Fibroblast of lung (primary cell): Measurements from ENCODE around the gene MARK3. TPM values are rescaled to one million over a fixed set of nuclear protein-coding genes. Genes with fewer than 3 reads are reported as not detected.

ENCODE experiments used
- DNase-seq, 2 donors: peaks; one replicate each; pipeline versions ENCODE4 v3.0.0 to v3.0.0-alpha.2; 2010; ENCODE audit warnings: low read depth in 2 of 2
- H2AFZ ChIP-seq: 2 replicates; pipeline ENCODE4 v1.5.1; 2012; ENCODE audit warnings: low read length, control low read depth, inconsistent platforms
- H3K27ac ChIP-seq: 2 replicates; pipeline ENCODE4 v1.5.1; 2011; ENCODE audit warnings: low read length, control low read depth; ENCODE audit not compliant: insufficient read depth
- H3K27me3 ChIP-seq: 2 replicates; pipeline ENCODE4 v1.5.1; 2011; ENCODE audit warnings: mild to moderate bottlenecking, low read length; ENCODE audit not compliant: control insufficient read depth, insufficient read depth
- H3K36me3 ChIP-seq: 2 replicates; pipeline ENCODE4 v1.5.1; 2011; ENCODE audit warnings: low read length; ENCODE audit not compliant: control insufficient read depth, insufficient read depth
- H3K4me1 ChIP-seq: 2 replicates; pipeline ENCODE4 v1.5.1; 2011; ENCODE audit warnings: low read length; ENCODE audit not compliant: control insufficient read depth, insufficient read depth; ENCODE audit errors: extremely low read depth
- H3K4me2 ChIP-seq: 2 replicates; pipeline ENCODE4 v1.5.1; 2011; ENCODE audit warnings: low read length, control low read depth; ENCODE audit not compliant: insufficient read depth; ENCODE audit errors: extremely low read depth
- H3K4me3 ChIP-seq, 4 experiments: fragments of 200-600 bp in 1 of 4; sonication (generic) in 1 of 4; replicated peaks in 1 of 4; 2 replicates each; pipeline ENCODE4 v1.5.1; 2011 to 2016; ENCODE audit warnings: low read length in 4 of 4, low read depth in 3 of 4, mild to moderate bottlenecking in 3 of 4, control low read depth in 2 of 4, inconsistent platforms in 1 of 4, mixed read lengths in 1 of 4; ENCODE audit not compliant: insufficient read depth in 1 of 4; ENCODE audit errors: control extremely low read depth in 1 of 4
- H3K79me2 ChIP-seq: 2 replicates; pipeline ENCODE4 v1.5.1; 2012; ENCODE audit warnings: mild to moderate bottlenecking, low read length, inconsistent platforms; ENCODE audit not compliant: control insufficient read depth, insufficient read depth
- H3K9ac ChIP-seq: 2 replicates; pipeline ENCODE4 v1.5.1; 2011; ENCODE audit warnings: mild to moderate bottlenecking, low read length, control low read depth; ENCODE audit not compliant: insufficient read depth
- H3K9me3 ChIP-seq: 2 replicates; pipeline ENCODE4 v1.5.1; 2012; ENCODE audit warnings: low read depth, low read length; ENCODE audit not compliant: control insufficient read depth, insufficient read depth
- H4K20me1 ChIP-seq: 2 replicates; pipeline ENCODE4 v1.5.1; 2011; ENCODE audit warnings: low read length; ENCODE audit not compliant: control insufficient read depth, insufficient read depth; ENCODE audit errors: extremely low read depth
- EZH2 ChIP-seq: IDR thresholded peaks from 2 replicates; pipeline ENCODE4 v1.5.1; 2012; ENCODE audit warnings: low read length, control low read depth, mild to moderate bottlenecking; ENCODE audit errors: missing control alignments
- polyA plus RNA-seq, 2 donors: library from polyadenylated mRNA; depleted of rRNA in 1 of 2; stranded (reverse) in 1 of 2; unstranded in 1 of 2; fragments of >200 nt; gene quantifications; 2 replicates each; pipeline ENCODE4 v1.2.1, GENCODE V29; 2011 to 2012; ENCODE audit warnings: missing spikeins in 1 of 2
- total RNA-seq: library from RNA; depleted of rRNA; stranded (reverse); fragments of >200 nt; gene quantifications from 2 replicates; pipeline ENCODE4 v1.2.1, GENCODE V29; 2014
- TF ChIP-seq, protein P1 (sequence below), 2 donors: IDR thresholded peaks in 1 of 2; conservative IDR thresholded peaks in 1 of 2; 1 replicate in 1 of 2; 2 replicates in 1 of 2; pipeline ENCODE4 v1.5.1; 2011 to 2012; ENCODE audit warnings: low read length in 2 of 2, control low read depth in 1 of 2, inconsistent platforms in 1 of 2, low read depth in 1 of 2, mild to moderate bottlenecking in 1 of 2

MARK3 gene
- total and polyA plus RNA-seq, 2 donors (not counting 1 experiment from before 2014, with no cell fraction given), result 76.0 to 119 TPM

DNA sequence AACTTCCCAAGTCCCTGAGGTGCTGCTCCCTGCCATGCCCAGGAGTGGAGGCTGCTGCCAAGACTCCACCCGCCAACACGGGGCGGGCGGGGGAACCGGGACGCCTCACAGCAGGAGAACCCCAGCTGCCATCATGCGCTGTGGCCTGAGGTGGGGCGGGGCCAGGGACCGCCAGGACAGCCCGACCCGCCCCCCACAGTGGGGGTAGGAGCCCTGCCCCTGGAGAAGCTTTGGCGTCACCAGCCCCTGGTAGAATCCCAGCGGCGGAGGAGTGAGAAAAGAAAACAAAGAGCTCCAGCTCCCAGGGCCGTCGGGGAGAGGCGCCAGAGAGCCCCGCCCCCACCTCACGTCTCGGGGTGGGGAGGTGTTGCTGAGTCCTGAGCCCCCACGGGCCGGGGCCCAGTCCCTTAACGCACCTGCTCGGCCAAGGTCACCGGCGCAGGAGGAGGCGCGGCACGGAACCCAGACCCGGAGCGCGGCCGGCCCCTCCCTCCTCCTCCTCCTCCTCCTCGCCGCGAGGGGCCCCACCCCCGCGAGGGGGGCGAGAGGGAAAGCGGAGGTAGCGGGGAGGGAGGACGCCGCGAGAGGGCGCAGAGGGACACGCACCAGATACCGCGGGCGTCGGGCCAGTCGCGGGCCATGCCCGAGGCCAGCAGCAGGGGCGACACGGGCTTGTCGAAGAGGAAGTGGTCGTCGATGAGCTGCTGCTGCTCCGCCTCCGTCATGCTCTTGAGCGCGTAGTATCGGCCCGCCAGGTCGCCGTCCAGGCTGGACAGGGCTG lies 135.6 kb downstream of the MARK3 start:
- H3K79me2 ChIP-seq, result no peaks in the 10 kb centered on the region
- H3K9ac ChIP-seq, result peak overlapping the region; percentile 9
- H3K36me3 ChIP-seq, result no peaks in the 10 kb centered on the region
- TF ChIP-seq EZH2, result no peak
- TF ChIP-seq, protein P1, sequence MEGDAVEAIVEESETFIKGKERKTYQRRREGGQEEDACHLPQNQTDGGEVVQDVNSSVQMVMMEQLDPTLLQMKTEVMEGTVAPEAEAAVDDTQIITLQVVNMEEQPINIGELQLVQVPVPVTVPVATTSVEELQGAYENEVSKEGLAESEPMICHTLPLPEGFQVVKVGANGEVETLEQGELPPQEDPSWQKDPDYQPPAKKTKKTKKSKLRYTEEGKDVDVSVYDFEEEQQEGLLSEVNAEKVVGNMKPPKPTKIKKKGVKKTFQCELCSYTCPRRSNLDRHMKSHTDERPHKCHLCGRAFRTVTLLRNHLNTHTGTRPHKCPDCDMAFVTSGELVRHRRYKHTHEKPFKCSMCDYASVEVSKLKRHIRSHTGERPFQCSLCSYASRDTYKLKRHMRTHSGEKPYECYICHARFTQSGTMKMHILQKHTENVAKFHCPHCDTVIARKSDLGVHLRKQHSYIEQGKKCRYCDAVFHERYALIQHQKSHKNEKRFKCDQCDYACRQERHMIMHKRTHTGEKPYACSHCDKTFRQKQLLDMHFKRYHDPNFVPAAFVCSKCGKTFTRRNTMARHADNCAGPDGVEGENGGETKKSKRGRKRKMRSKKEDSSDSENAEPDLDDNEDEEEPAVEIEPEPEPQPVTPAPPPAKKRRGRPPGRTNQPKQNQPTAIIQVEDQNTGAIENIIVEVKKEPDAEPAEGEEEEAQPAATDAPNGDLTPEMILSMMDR (conservative IDR thresholded peaks at IDR 0.05 in 1 of 2, IDR thresholded peaks at IDR 0.05 in 1 of 2; ENCODE audit: low read depth in 1 of 2, low read length in 2 of 2), result peak in 1 of 2 donors; percentile 48
- peak; percentile 47 to 69 for DNase-seq
- H3K4me1 ChIP-seq, result peaks cover 16% of the 10 kb centered on the region
- no peaks in the 10 kb centered on the region for H4K20me1 ChIP-seq
- no peaks in the 10 kb centered on the region for H3K27me3 ChIP-seq
- no peak overlapping the region for H3K27ac ChIP-seq
- H2AFZ ChIP-seq, result no peak overlapping the region
- no peaks in the 10 kb centered on the region for H3K9me3 ChIP-seq
- peak overlapping the region; percentile 25 for H3K4me2 ChIP-seq
- H3K4me3 ChIP-seq, result peak overlapping the region; percentile 29 to 69 (median 38)

DNA sequence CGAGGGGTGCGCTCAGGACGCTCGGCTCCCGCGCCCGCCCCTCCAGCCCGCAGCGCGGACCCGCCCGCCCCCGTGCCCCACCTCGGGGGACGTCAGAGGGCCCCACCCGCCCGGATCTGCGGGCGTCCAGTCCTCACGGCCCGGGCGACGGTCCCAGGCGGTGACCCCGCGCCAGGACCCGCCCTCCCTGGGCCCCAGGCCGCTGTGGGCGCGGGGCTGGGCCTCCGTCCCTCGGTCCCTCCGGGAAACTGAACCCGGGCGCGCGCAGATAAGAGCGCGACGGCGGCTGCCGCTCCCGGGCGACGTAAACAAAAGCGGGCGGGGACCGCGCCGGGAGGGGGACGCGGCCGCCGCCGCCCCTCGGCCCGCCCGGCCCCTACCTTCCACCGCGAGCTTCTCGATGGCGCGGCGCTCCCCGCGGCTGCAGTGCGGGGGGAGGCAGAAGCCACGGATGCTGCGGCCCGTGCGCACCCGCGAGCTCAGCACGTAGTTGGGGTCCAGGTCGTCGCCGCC lies 136.3 kb downstream of the MARK3 start:
- no peaks in the 10 kb centered on the region for H3K27me3 ChIP-seq
- H3K4me3 ChIP-seq, result peak overlapping the region in 3 of 4 experiments; percentile 40 to 69 (median 62)
- DNase-seq, result no peak
- no peak overlapping the region for H3K27ac ChIP-seq
- H3K36me3 ChIP-seq, result no peaks in the 10 kb centered on the region
- H3K9ac ChIP-seq, result peak overlapping the region; percentile 9
- H3K4me1 ChIP-seq, result peaks cover 16% of the 10 kb centered on the region
- TF ChIP-seq EZH2, result no peak
- TF ChIP-seq, protein P1 (conservative IDR thresholded peaks at IDR 0.05 in 1 of 2, IDR thresholded peaks at IDR 0.05 in 1 of 2; ENCODE audit: low read depth in 1 of 2, low read length in 2 of 2), result no peak
- no peaks in the 10 kb centered on the region for H3K79me2 ChIP-seq
- H3K9me3 ChIP-seq, result no peaks in the 10 kb centered on the region
- peak overlapping the region; percentile 25 for H3K4me2 ChIP-seq
- no peak overlapping the region for H2AFZ ChIP-seq
- H4K20me1 ChIP-seq, result no peaks in the 10 kb centered on the region

DNA sequence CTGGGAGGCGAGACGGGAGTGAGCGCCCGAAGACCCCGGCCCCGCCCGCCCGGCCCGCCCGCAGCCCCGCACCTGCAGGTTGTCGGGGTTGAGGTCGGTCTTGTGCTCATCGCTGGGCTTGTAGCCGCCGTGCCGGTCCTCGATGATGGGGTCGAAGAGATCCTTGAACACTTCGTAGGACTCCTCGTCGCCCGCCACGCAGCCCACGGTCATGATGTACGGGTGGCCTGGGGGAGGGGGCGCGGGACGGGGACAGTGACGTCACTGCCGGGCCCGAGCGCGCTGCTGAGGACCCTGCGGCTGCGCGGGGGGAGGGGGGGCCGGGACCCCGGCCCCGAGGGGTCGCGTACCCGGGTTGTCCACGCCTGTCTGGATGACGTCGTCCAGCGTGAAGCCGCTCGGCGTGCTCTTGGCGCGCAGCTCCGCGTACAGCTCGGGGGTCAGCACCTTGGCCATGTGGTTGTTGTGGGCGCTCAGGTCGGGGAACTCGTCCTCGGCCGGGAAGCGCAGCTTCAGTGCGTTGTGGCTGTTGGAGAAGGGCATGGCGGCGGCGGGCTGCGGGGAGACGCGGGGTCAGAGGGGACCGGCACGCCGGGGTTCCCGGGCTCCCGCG lies 136.8 kb downstream of the MARK3 start:
- H3K27me3 ChIP-seq, result no peaks in the 10 kb centered on the region
- peak overlapping the region; percentile 41 to 69 (median 57) for H3K4me3 ChIP-seq
- H3K4me1 ChIP-seq, result peaks cover 16% of the 10 kb centered on the region
- H3K27ac ChIP-seq, result no peak overlapping the region
- H4K20me1 ChIP-seq, result no peaks in the 10 kb centered on the region
- peak overlapping the region; percentile 46 for H3K9ac ChIP-seq
- H2AFZ ChIP-seq, result no peak overlapping the region
- H3K9me3 ChIP-seq, result no peaks in the 10 kb centered on the region
- TF ChIP-seq EZH2, result peak; percentile 73
- TF ChIP-seq, protein P1 (conservative IDR thresholded peaks at IDR 0.05 in 1 of 2, IDR thresholded peaks at IDR 0.05 in 1 of 2; ENCODE audit: low read depth in 1 of 2, low read length in 2 of 2), result no peak
- peak overlapping the region; percentile 75 for H3K4me2 ChIP-seq
- H3K36me3 ChIP-seq, result no peaks in the 10 kb centered on the region
- peak in 1 of 2 donors; percentile 26 for DNase-seq
- H3K79me2 ChIP-seq, result no peaks in the 10 kb centered on the region
